Fibroblast of lung (primary cell): ENCODE data around the gene DAAM1. TPM values are rescaled to one million over a fixed set of nuclear protein-coding genes. Genes with fewer than 3 reads are reported as not detected.

Source experiments
- DNase-seq, 2 donors: peaks; one replicate each; pipeline versions ENCODE4 v3.0.0 to v3.0.0-alpha.2; 2010; ENCODE audit warnings: low read depth in 2 of 2
- H2AFZ ChIP-seq: 2 replicates; pipeline ENCODE4 v1.5.1; 2012; ENCODE audit warnings: low read length, control low read depth, inconsistent platforms
- H3K27ac ChIP-seq: 2 replicates; pipeline ENCODE4 v1.5.1; 2011; ENCODE audit warnings: low read length, control low read depth; ENCODE audit not compliant: insufficient read depth
- H3K27me3 ChIP-seq: 2 replicates; pipeline ENCODE4 v1.5.1; 2011; ENCODE audit warnings: mild to moderate bottlenecking, low read length; ENCODE audit not compliant: control insufficient read depth, insufficient read depth
- H3K36me3 ChIP-seq: 2 replicates; pipeline ENCODE4 v1.5.1; 2011; ENCODE audit warnings: low read length; ENCODE audit not compliant: control insufficient read depth, insufficient read depth
- H3K4me1 ChIP-seq: 2 replicates; pipeline ENCODE4 v1.5.1; 2011; ENCODE audit warnings: low read length; ENCODE audit not compliant: control insufficient read depth, insufficient read depth; ENCODE audit errors: extremely low read depth
- H3K4me2 ChIP-seq: 2 replicates; pipeline ENCODE4 v1.5.1; 2011; ENCODE audit warnings: low read length, control low read depth; ENCODE audit not compliant: insufficient read depth; ENCODE audit errors: extremely low read depth
- H3K4me3 ChIP-seq, 4 experiments: fragments of 200-600 bp in 1 of 4; sonication (generic) in 1 of 4; replicated peaks in 1 of 4; 2 replicates each; pipeline ENCODE4 v1.5.1; 2011 to 2016; ENCODE audit warnings: low read length in 4 of 4, low read depth in 3 of 4, mild to moderate bottlenecking in 3 of 4, control low read depth in 2 of 4, inconsistent platforms in 1 of 4, mixed read lengths in 1 of 4; ENCODE audit not compliant: insufficient read depth in 1 of 4; ENCODE audit errors: control extremely low read depth in 1 of 4
- H3K79me2 ChIP-seq: 2 replicates; pipeline ENCODE4 v1.5.1; 2012; ENCODE audit warnings: mild to moderate bottlenecking, low read length, inconsistent platforms; ENCODE audit not compliant: control insufficient read depth, insufficient read depth
- H3K9ac ChIP-seq: 2 replicates; pipeline ENCODE4 v1.5.1; 2011; ENCODE audit warnings: mild to moderate bottlenecking, low read length, control low read depth; ENCODE audit not compliant: insufficient read depth
- H3K9me3 ChIP-seq: 2 replicates; pipeline ENCODE4 v1.5.1; 2012; ENCODE audit warnings: low read depth, low read length; ENCODE audit not compliant: control insufficient read depth, insufficient read depth
- H4K20me1 ChIP-seq: 2 replicates; pipeline ENCODE4 v1.5.1; 2011; ENCODE audit warnings: low read length; ENCODE audit not compliant: control insufficient read depth, insufficient read depth; ENCODE audit errors: extremely low read depth
- CTCF ChIP-seq, 2 donors: IDR thresholded peaks in 1 of 2; conservative IDR thresholded peaks in 1 of 2; 1 replicate in 1 of 2; 2 replicates in 1 of 2; pipeline ENCODE4 v1.5.1; 2011 to 2012; ENCODE audit warnings: low read length in 2 of 2, control low read depth in 1 of 2, inconsistent platforms in 1 of 2, low read depth in 1 of 2, mild to moderate bottlenecking in 1 of 2
- EZH2 ChIP-seq: IDR thresholded peaks from 2 replicates; pipeline ENCODE4 v1.5.1; 2012; ENCODE audit warnings: low read length, control low read depth, mild to moderate bottlenecking; ENCODE audit errors: missing control alignments
- polyA plus RNA-seq, 2 donors: library from polyadenylated mRNA; depleted of rRNA in 1 of 2; stranded (reverse) in 1 of 2; unstranded in 1 of 2; fragments of >200 nt; gene quantifications; 2 replicates each; pipeline ENCODE4 v1.2.1, GENCODE V29; 2011 to 2012; ENCODE audit warnings: missing spikeins in 1 of 2
- total RNA-seq: library from RNA; depleted of rRNA; stranded (reverse); fragments of >200 nt; gene quantifications from 2 replicates; pipeline ENCODE4 v1.2.1, GENCODE V29; 2014

The DAAM1 gene
- total and polyA plus RNA-seq, 2 donors (not counting 1 experiment from before 2014, with no cell fraction given) = 15.5 to 36.3 TPM

- TF ChIP-seq CTCF (conservative IDR thresholded peaks at IDR 0.05 in 1 of 2, IDR thresholded peaks at IDR 0.05 in 1 of 2; ENCODE audit: low read depth in 1 of 2, low read length in 2 of 2) (no peak), EZH2 (no peak)
- H2AFZ ChIP-seq = no peak overlapping the region
- H3K9me3 ChIP-seq = no peaks in the 10 kb centered on the region
- H3K9ac ChIP-seq = no peak overlapping the region
- no peak overlapping the region for H3K4me2 ChIP-seq
- no peak overlapping the region for H3K4me3 ChIP-seq
- no peaks in the 10 kb centered on the region for H3K27me3 ChIP-seq
- H3K4me1 ChIP-seq = no peaks in the 10 kb centered on the region
- no peak for DNase-seq
- no peaks in the 10 kb centered on the region for H3K36me3 ChIP-seq
- H4K20me1 ChIP-seq = no peaks in the 10 kb centered on the region
- no peaks in the 10 kb centered on the region for H3K79me2 ChIP-seq
- no peak overlapping the region for H3K27ac ChIP-seq
Measured at GRCh38 chr14:59183150-59183549, 5.3 kb upstream of the DAAM1 start.

- Histone ChIP-seq H3K79me2 (peaks cover 1% of the 10 kb centered on the region), H2AFZ (no peak overlapping the region)
- peak in 1 of 2 donors; percentile 21 for DNase-seq
Measured at GRCh38 chr14:59184396-59184795, 4.1 kb upstream of the DAAM1 start.

GRCh38 chr14:59185676-59186075 is 2.8 kb upstream of the DAAM1 start:
- no peak overlapping the region for H3K4me3 ChIP-seq
- no peak overlapping the region for H3K27ac ChIP-seq
- no peaks in the 10 kb centered on the region for H3K9me3 ChIP-seq
- no peak overlapping the region for H3K4me2 ChIP-seq
- peaks cover 8% of the 10 kb centered on the region for H3K79me2 ChIP-seq
- peaks cover 3% of the 10 kb centered on the region for H3K4me1 ChIP-seq
- no peaks in the 10 kb centered on the region for H4K20me1 ChIP-seq
- H3K27me3 ChIP-seq = no peaks in the 10 kb centered on the region
- H3K9ac ChIP-seq = no peak overlapping the region
- H2AFZ ChIP-seq = no peak overlapping the region
- H3K36me3 ChIP-seq = no peaks in the 10 kb centered on the region
- no peak for TF ChIP-seq CTCF (conservative IDR thresholded peaks at IDR 0.05 in 1 of 2, IDR thresholded peaks at IDR 0.05 in 1 of 2; ENCODE audit: low read depth in 1 of 2, low read length in 2 of 2)
- TF ChIP-seq EZH2 = no peak
- no peak for DNase-seq

More at GRCh38 chr14:59184396-59184795, 4.1 kb upstream of the DAAM1 start:
- Histone ChIP-seq H3K27me3 (no peaks in the 10 kb centered on the region), H3K27ac (no peak overlapping the region), H3K36me3 (no peaks in the 10 kb centered on the region), H3K9me3 (no peaks in the 10 kb centered on the region), H4K20me1 (no peaks in the 10 kb centered on the region), H3K4me3 (no peak overlapping the region), H3K4me1 (no peaks in the 10 kb centered on the region), H3K9ac (no peak overlapping the region), H3K4me2 (no peak overlapping the region)
- TF ChIP-seq EZH2 (no peak), CTCF (conservative IDR thresholded peaks at IDR 0.05 in 1 of 2, IDR thresholded peaks at IDR 0.05 in 1 of 2; ENCODE audit: low read depth in 1 of 2, low read length in 2 of 2) (no peak)
